HEK293T (cell line): ENCODE measurements around the gene LIN7A.

ENCODE experiments used
- ARNT ChIP-seq: fragments of 450-650 bp; IDR thresholded peaks from 2 replicates; pipeline ENCODE4 v1.6.1; 2017; ENCODE audit warnings: mild to moderate bottlenecking
- BHLHE40 ChIP-seq: fragments of 450-650 bp; IDR thresholded peaks from 2 replicates; pipeline ENCODE4 v1.6.1; 2016; ENCODE audit warnings: mild to moderate bottlenecking, moderate library complexity, borderline replicate concordance
- ELF4 ChIP-seq: fragments of 450-650 bp; IDR thresholded peaks from 2 replicates; pipeline ENCODE4 v1.6.1; 2017; ENCODE audit warnings: antibody characterized with exemption
- FOXA1 ChIP-seq: fragments of 450-650 bp; IDR thresholded peaks from 2 replicates; pipeline ENCODE4 v1.6.1; 2016; ENCODE audit warnings: mild to moderate bottlenecking
- FOXK2 ChIP-seq: fragments of 450-650 bp; IDR thresholded peaks from 2 replicates; pipeline ENCODE4 v1.6.1; 2016; ENCODE audit warnings: mild to moderate bottlenecking
- FOXM1 ChIP-seq: fragments of 450-650 bp; IDR thresholded peaks from 2 replicates; pipeline ENCODE4 v1.6.1; 2017; ENCODE audit warnings: mild to moderate bottlenecking, borderline replicate concordance
- HDGF ChIP-seq: fragments of 450-650 bp; IDR thresholded peaks from 2 replicates; pipeline ENCODE4 v1.6.1; 2017; ENCODE audit warnings: antibody characterized with exemption, borderline replicate concordance
- LEF1 ChIP-seq: fragments of 450-650 bp; IDR thresholded peaks from 2 replicates; pipeline ENCODE4 v1.6.1; 2017; ENCODE audit warnings: mild to moderate bottlenecking, borderline replicate concordance
- NFRKB ChIP-seq: fragments of 450-650 bp; IDR thresholded peaks from 2 replicates; pipeline ENCODE4 v1.6.1; 2016; ENCODE audit warnings: mild to moderate bottlenecking, moderate library complexity
- PKNOX1 ChIP-seq: fragments of 450-650 bp; IDR thresholded peaks from 2 replicates; pipeline ENCODE4 v1.6.1; 2016
- SP1 ChIP-seq: fragments of 450-650 bp; IDR thresholded peaks from 2 replicates; pipeline ENCODE4 v1.6.1; 2017
- SUZ12 ChIP-seq: fragments of 450-650 bp; IDR thresholded peaks from 2 replicates; pipeline ENCODE4 v1.6.1; 2016; ENCODE audit warnings: mild to moderate bottlenecking
- TARDBP ChIP-seq: fragments of 450-650 bp; IDR thresholded peaks from 2 replicates; pipeline ENCODE4 v1.6.1; 2016

DNA sequence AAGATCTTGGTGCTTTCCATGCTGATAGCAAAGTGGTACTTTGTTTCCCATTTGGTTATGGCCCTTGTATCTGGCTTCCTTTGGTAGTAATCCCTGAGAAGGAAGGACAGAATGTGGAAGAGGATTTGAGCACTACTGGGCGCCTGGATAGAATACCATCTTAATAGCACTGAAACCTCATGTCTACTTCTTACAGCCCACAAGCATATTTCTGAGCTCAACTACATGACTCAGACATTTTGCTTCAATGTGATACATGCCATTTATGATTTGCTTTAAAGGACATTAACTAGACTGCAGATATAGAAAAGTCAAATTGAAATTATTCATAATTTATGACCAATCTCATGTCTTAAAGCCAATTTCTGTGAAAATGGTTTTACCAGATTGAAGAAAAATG lies 80.4 kb downstream of the LIN7A start:
- TF ChIP-seq NFRKB = no peak
- TF ChIP-seq FOXK2 = no peak
- TF ChIP-seq PKNOX1 = no peak
- TF ChIP-seq FOXA1 = no peak
- TF ChIP-seq HDGF = no peak
- TF ChIP-seq SP1 = no peak
- TF ChIP-seq TARDBP = no peak
- no peak for TF ChIP-seq ARNT
- TF ChIP-seq LEF1 = no peak
- TF ChIP-seq SUZ12 = no peak
- no peak for TF ChIP-seq FOXM1
- TF ChIP-seq BHLHE40 = no peak
- no peak for TF ChIP-seq ELF4
